ENCODE results near the gene CCDC83.

Gene CCDC83

GRCh38 chr11:85855341-85855656 lies at the start of gene CCDC83:
TSS of gene CCDC83 (plus strand) at chr11:85855383. CDS start at chr11:85865124, 9,741 bp downstream.
- Mint-ChIP-seq H3K27ac (peak within 1 kb of the TSS; percentile 90), H3K27me3 (peaks cover 8 to 12% of the 10 kb centered on the region in 2 donors), H3K4me1 (peaks cover 4% of the 10 kb centered on the region in 2 donors), H3K9me3 (no peaks in the 10 kb centered on the region), H3K4me3 (peak within 1 kb of the TSS; percentile 87 to 93), H3K36me3 (peaks cover under 1 to 3% of the 10 kb centered on the region in 2 donors)
- ATAC-seq (replicated peaks) (no peak), DNase-seq (no peak)

- no peak for DNase-seq
- no peaks in the 10 kb centered on the region for H3K36me3 Mint-ChIP-seq
- no peak overlapping the region for H3K27ac Mint-ChIP-seq
- H3K9me3 Mint-ChIP-seq, result no peaks in the 10 kb centered on the region
- ATAC-seq (replicated peaks), result no peak
- peaks cover 6 to 9% of the 10 kb centered on the region in 2 donors for H3K4me1 Mint-ChIP-seq
- peaks cover 0 to 7% of the 10 kb centered on the region in 2 donors for H3K27me3 Mint-ChIP-seq
- H3K4me3 Mint-ChIP-seq, result no peak overlapping the region
These were observed 49.8 kb upstream of the CCDC83 start for GRCh38 chr11:85805387-85805786.

DNA sequence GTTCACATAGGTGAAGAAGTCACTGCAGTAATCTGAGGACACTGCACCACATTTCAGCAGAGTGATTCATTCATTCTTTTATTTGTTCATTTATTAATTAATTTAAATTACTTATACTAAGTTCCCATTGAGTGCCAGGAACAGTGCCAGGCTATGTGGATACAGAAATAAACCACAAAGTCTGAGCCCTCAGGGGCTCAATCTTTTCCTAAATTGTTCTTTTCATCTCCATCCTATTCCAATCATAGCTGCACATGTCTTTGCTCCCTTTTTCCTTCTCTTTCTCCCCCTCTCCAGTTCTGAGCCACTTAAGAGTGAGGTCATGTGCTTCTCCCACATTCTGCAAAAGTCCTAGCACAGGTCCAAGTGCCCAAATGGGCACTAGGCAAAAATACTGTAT lies 49.2 kb upstream of the CCDC83 start:
- no peak for DNase-seq
- peaks cover 0 to 7% of the 10 kb centered on the region in 2 donors for H3K27me3 Mint-ChIP-seq
- peaks cover 7 to 13% of the 10 kb centered on the region in 2 donors for H3K4me1 Mint-ChIP-seq
- H3K36me3 Mint-ChIP-seq, result no peaks in the 10 kb centered on the region
- H3K27ac Mint-ChIP-seq, result no peak overlapping the region
- H3K4me3 Mint-ChIP-seq, result no peak overlapping the region
- no peak for ATAC-seq (replicated peaks)
- no peaks in the 10 kb centered on the region for H3K9me3 Mint-ChIP-seq

DNA sequence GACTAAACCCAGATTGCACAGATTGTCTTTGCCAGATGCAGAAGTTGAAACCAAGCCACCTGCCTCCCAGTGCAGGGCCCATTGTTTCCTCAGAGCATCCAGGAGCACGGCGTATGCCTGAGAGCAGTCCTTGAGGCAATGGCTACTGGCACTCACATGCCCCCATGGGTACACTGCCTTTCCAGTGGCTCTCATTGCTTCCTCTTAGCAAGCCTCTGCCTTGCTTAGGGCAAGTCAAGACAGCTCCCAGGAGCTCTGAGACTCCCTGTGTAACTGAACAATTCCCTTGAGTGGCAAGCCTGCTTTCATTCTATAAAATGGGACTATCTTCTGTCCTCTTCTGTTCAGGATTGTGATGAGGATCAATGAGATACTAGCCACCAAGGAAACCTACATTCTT lies 48.3 kb upstream of the CCDC83 start:
- DNase-seq (no peak), ATAC-seq (replicated peaks) (no peak)
- H3K9me3 Mint-ChIP-seq, result no peaks in the 10 kb centered on the region
- H3K4me1 Mint-ChIP-seq, result peaks cover 10 to 19% of the 10 kb centered on the region in 2 donors
- no peak overlapping the region for H3K27ac Mint-ChIP-seq
- H3K4me3 Mint-ChIP-seq, result no peak overlapping the region
- no peaks in the 10 kb centered on the region for H3K36me3 Mint-ChIP-seq
- peaks cover 5 to 15% of the 10 kb centered on the region in 2 donors for H3K27me3 Mint-ChIP-seq

DNA sequence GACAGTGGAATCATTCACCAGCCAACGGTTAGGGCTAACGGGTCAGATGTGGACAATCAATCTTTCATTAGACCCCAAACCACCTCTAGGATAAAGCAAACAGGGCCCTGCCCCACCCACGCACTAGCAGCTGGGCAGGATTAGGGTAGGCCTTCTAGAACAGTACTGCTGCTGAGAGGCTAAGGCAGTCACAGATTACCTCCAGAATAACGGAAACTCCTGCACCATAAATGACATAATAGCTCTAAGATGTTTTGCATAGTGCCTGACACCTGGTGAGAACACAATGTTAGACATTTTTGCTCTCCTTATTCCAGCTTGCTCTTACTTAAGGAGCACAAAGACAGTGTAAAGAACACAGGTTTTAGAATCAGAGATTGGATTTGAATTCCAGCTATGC lies 46.0 kb upstream of the CCDC83 start:
- no peak for ATAC-seq (replicated peaks)
- DNase-seq, result no peak
- no peak overlapping the region for H3K27ac Mint-ChIP-seq
- H3K27me3 Mint-ChIP-seq, result peaks cover 12 to 25% of the 10 kb centered on the region in 2 donors
- H3K4me3 Mint-ChIP-seq, result no peak overlapping the region
- H3K9me3 Mint-ChIP-seq, result no peaks in the 10 kb centered on the region
- H3K36me3 Mint-ChIP-seq, result no peaks in the 10 kb centered on the region
- H3K4me1 Mint-ChIP-seq, result peaks cover 10 to 19% of the 10 kb centered on the region in 2 donors

DNA sequence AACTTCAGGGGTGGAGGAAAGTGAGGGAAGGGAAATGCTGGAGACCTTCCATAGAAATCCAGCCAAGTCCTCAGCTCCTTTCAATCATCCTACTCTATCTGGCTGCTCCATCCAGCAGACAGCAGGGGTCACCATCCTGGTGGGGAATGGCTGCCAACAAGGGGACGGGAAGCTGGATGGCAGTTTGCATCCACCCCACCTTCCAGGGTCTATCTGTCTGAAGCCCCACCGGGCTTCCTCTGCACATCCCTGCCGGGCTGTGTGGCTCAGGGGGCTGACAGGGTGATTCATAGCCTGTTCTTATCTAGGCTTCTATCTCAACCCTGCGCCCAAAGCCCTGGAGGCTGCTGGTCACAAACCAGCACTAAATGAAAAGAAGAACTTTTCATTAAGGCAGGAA lies 45.3 kb upstream of the CCDC83 start:
- H3K4me1 Mint-ChIP-seq, result peaks cover 10 to 19% of the 10 kb centered on the region in 2 donors
- no peaks in the 10 kb centered on the region for H3K36me3 Mint-ChIP-seq
- DNase-seq (no peak), ATAC-seq (replicated peaks) (no peak)
- peaks cover 12 to 25% of the 10 kb centered on the region in 2 donors for H3K27me3 Mint-ChIP-seq
- peak overlapping the region; percentile 71 to 76 for H3K4me3 Mint-ChIP-seq
- no peak overlapping the region for H3K27ac Mint-ChIP-seq
- H3K9me3 Mint-ChIP-seq, result no peaks in the 10 kb centered on the region

DNA sequence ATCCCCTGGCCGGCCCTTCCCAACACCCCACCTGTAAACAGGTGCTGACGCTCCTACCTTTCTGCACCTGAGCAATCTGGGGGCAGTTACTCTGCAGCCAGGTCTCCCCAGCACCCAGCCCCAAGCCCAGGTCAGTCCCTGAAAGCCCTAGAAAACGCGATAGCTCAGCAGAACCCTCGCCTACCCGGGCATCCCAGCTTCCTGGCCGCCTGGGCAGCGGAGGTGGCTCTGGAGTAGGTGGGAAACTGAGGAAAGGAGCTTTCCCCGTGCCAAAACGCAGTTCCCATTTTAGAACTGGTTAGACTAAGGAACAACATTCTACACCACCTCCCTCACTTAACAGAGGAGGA lies 44.7 kb upstream of the CCDC83 start:
- H3K27ac Mint-ChIP-seq, result no peak overlapping the region
- H3K27me3 Mint-ChIP-seq, result peaks cover 12 to 25% of the 10 kb centered on the region in 2 donors
- H3K4me3 Mint-ChIP-seq, result peak overlapping the region; percentile 71 to 76
- H3K9me3 Mint-ChIP-seq, result no peaks in the 10 kb centered on the region
- DNase-seq (no peak), ATAC-seq (replicated peaks) (peak; percentile 5 to 12)
- peaks cover 10 to 19% of the 10 kb centered on the region in 2 donors for H3K4me1 Mint-ChIP-seq
- no peaks in the 10 kb centered on the region for H3K36me3 Mint-ChIP-seq

- ATAC-seq (replicated peaks) (peak; percentile 93 to 95), DNase-seq (peak; percentile 38)
- H3K36me3 Mint-ChIP-seq, result no peaks in the 10 kb centered on the region
- H3K27me3 Mint-ChIP-seq, result peaks cover 12 to 25% of the 10 kb centered on the region in 2 donors
- peak within 1 kb of the TSS; percentile 40 for H3K27ac Mint-ChIP-seq
- H3K4me3 Mint-ChIP-seq, result peak within 1 kb of the TSS; percentile 76 to 78
- H3K9me3 Mint-ChIP-seq, result no peaks in the 10 kb centered on the region
- H3K4me1 Mint-ChIP-seq, result peaks cover 10 to 19% of the 10 kb centered on the region in 2 donors
These were observed 44.1 kb upstream of the CCDC83 start, which contains the start of gene SYTL2 for GRCh38 chr11:85810871-85811611. TSS of gene SYTL2 (minus strand) at chr11:85811141. CDS start at chr11:85757725, 53,416 bp downstream.

- no peak for DNase-seq
- peaks cover 12 to 25% of the 10 kb centered on the region in 2 donors for H3K27me3 Mint-ChIP-seq
- no peaks in the 10 kb centered on the region for H3K9me3 Mint-ChIP-seq
- peak overlapping the region; percentile 76 to 78 for H3K4me3 Mint-ChIP-seq
- peak overlapping the region; percentile 40 for H3K27ac Mint-ChIP-seq
- no peaks in the 10 kb centered on the region for H3K36me3 Mint-ChIP-seq
- ATAC-seq (replicated peaks), result no peak
- H3K4me1 Mint-ChIP-seq, result peaks cover 10 to 19% of the 10 kb centered on the region in 2 donors
These were observed 43.6 kb upstream of the CCDC83 start for GRCh38 chr11:85811624-85812023.

GRCh38 chr11:85813721-85814120 lies 41.5 kb upstream of the CCDC83 start:
- Mint-ChIP-seq H3K9me3 (no peaks in the 10 kb centered on the region), H3K4me1 (peaks cover 10 to 19% of the 10 kb centered on the region in 2 donors), H3K27me3 (peaks cover 12 to 25% of the 10 kb centered on the region in 2 donors), H3K27ac (no peak overlapping the region), H3K4me3 (no peak overlapping the region), H3K36me3 (no peaks in the 10 kb centered on the region)
- ATAC-seq (replicated peaks) (no peak), DNase-seq (no peak)

DNA sequence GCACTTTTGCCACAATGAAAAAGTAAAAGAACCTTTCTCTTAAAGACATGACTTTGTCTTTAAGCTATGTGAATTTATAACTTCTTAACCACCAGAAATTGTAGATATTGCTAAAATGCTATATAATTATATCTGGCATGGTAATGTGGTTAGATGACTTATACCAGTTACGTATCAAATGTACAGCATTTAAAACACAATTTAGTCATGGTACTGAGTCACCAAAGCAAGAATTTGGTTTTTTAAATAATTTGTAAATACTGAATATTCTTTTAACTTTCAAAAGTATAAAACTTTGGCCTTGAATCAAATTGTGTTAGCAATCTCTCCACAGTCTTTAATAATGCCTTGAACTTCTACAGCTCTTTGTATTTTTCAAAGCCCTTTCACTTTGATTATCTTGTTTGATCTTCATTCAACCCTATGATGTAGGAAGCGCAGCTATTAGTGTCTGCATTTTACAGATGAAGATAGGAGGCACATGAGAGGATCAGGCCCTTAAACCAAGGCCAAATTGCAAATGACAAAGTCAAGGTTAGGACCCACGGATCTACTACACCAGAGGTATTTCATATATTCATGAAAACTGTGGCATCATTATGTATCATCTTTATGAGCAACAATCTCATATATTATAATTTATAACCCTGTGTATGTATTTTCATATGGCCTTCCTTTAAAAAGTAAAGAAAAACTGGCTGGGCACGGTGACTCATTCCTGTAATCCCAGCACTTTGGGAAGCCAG lies 39.8 kb upstream of the CCDC83 start:
- no peak overlapping the region for H3K27ac Mint-ChIP-seq
- DNase-seq (no peak), ATAC-seq (replicated peaks) (no peak)
- no peaks in the 10 kb centered on the region for H3K36me3 Mint-ChIP-seq
- H3K4me3 Mint-ChIP-seq, result no peak overlapping the region
- H3K9me3 Mint-ChIP-seq, result no peaks in the 10 kb centered on the region
- peaks cover 12 to 18% of the 10 kb centered on the region in 2 donors for H3K27me3 Mint-ChIP-seq
- H3K4me1 Mint-ChIP-seq, result peaks cover 4 to 10% of the 10 kb centered on the region in 2 donors

DNA sequence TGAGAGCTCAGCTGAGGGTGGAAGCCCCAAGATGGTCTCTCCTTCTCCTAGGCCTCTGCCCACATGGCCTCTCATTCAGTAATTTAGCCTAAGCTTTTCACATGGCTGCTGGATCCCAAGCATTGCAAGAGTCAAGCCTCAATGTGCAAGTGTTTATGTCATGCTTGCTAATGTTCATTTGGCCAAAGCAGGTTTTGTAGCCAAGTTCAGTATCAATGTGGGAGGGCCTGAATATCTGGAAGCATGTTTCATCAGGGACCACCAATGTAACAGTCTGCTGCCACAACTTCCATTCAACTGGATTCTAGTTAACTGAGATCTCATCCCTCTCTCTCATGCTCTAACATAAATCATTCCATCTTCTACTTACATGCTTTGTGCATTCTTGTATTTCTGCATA lies 35.7 kb upstream of the CCDC83 start:
- Mint-ChIP-seq H3K27me3 (no peaks in the 10 kb centered on the region), H3K36me3 (no peaks in the 10 kb centered on the region), H3K9me3 (no peaks in the 10 kb centered on the region), H3K4me1 (no peaks in the 10 kb centered on the region), H3K27ac (no peak overlapping the region), H3K4me3 (no peak overlapping the region)
- DNase-seq, result no peak
- ATAC-seq (replicated peaks), result no peak

DNA sequence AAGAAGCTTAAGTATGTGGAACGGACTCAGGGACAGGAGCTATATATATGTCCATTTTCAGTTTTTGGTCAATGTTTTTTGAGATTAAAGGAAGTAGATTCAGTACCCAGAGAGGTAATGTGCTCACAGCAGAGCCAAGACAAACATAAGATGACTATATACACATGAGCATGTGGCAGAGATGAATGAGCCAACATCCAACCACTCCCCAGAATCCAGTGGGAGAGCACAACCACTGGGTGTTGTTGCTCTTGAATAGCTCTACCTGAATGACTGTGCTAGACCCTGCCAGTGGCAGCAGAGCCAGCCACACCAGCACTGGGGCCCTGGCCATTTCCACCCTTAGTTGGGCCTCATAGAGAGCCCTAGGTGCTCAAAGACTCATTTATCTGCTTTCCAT lies 33.5 kb upstream of the CCDC83 start:
- Mint-ChIP-seq H3K27ac (no peak overlapping the region), H3K4me1 (no peaks in the 10 kb centered on the region), H3K9me3 (no peaks in the 10 kb centered on the region)

DNA sequence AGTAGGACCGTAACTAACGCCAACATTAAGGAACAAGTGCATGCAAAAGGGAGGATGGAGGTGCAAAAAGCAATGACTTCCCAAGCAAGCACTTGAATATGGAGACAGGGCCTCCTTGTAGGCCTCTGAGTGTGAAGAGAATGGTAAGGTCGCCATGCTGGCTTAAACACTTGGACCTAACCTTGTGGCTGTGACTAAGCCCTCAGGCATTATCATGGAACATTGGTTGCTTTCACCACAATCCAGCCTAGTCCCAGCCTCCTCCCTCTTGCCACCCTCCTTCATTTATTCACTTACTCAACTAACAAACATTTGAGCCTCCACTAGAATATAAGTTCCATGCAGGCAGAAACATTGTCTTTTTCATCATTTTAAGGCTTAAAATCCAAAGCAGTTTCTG lies 32.4 kb upstream of the CCDC83 start:
- Mint-ChIP-seq H3K36me3 (no peaks in the 10 kb centered on the region), H3K4me3 (no peak overlapping the region), H3K9me3 (no peaks in the 10 kb centered on the region), H3K27ac (no peak overlapping the region), H3K4me1 (no peaks in the 10 kb centered on the region), H3K27me3 (no peaks in the 10 kb centered on the region)
- ATAC-seq (replicated peaks) (no peak), DNase-seq (no peak)

More for the DNA sequence above, 33.5 kb upstream of the CCDC83 start:
- Mint-ChIP-seq H3K36me3 (no peaks in the 10 kb centered on the region), H3K27me3 (no peaks in the 10 kb centered on the region), H3K4me3 (no peak overlapping the region)
- no peak for DNase-seq
- ATAC-seq (replicated peaks), result no peak

GRCh38 chr11:85823816-85824215 lies 31.4 kb upstream of the CCDC83 start:
- Mint-ChIP-seq H3K9me3 (no peaks in the 10 kb centered on the region), H3K27ac (no peak overlapping the region), H3K4me1 (no peaks in the 10 kb centered on the region), H3K27me3 (no peaks in the 10 kb centered on the region), H3K36me3 (no peaks in the 10 kb centered on the region), H3K4me3 (no peak overlapping the region)
- ATAC-seq (replicated peaks) (peak in 1 of 2 donors; percentile 25), DNase-seq (no peak)

Measured in stimulated activated naive B cell treated with anti-CD40 and anti-IgM and Interleukin-4, amounts not matched to agents 10 μg/mL and 1 μg/mL and 100 μg/mL, for 72 hours (primary cell).